Endometrial microvascular endothelial cells (primary cell): ENCODE data around the gene CYP26A1. TPM values are rescaled to one million over a fixed set of nuclear protein-coding genes. Genes with fewer than 3 reads are reported as not detected.

Source experiments
- in situ Hi-C: cut with HindIII; loops from 2 replicates; pipeline ENCODE4 v1.10.0; 2017; ENCODE audit warnings: low sequenced_read_pairs, low pct_unique_long_range_greater_than_20kb; ENCODE audit errors: inconsistent ontology term
- total RNA-seq: library from RNA; depleted of rRNA; stranded (reverse); fragments of >200 nt; gene quantifications from one replicate; pipeline ENCODE4 v1.2.3, GENCODE V29; 2015; ENCODE audit errors: inconsistent ontology term

CYP26A1 gene
- total RNA-seq, 1 donor from 2014 or later = 0.46 TPM

- in situ Hi-C loops = no loop called here
Observed at GRCh38 chr10:93063977-93064660, 9.6 kb upstream of the CYP26A1 start.

- in situ Hi-C loops = no loop called here
Observed at GRCh38 chr10:93064874-93065660, 8.6 kb upstream of the CYP26A1 start.

- in situ Hi-C loops = no loop called here
Observed at GRCh38 chr10:93065675-93066543, 7.8 kb upstream of the CYP26A1 start.

- in situ Hi-C loops = no loop called here
Observed at GRCh38 chr10:93066544-93066913, 7.2 kb upstream of the CYP26A1 start.

- in situ Hi-C loops = no loop called here
Observed at GRCh38 chr10:93067443-93068365, 6.0 kb upstream of the CYP26A1 start.

- in situ Hi-C loops = no loop called here
Observed at GRCh38 chr10:93068411-93069244, 5.1 kb upstream of the CYP26A1 start.

GRCh38 chr10:93069245-93069561 lies 4.5 kb upstream of the CYP26A1 start:
- in situ Hi-C loops = no loop called here

- in situ Hi-C loops = no loop called here
Observed at GRCh38 chr10:93070378-93071176, 3.1 kb upstream of the CYP26A1 start.

GRCh38 chr10:93071177-93071472 lies 2.6 kb upstream of the CYP26A1 start:
- in situ Hi-C loops = no loop called here

GRCh38 chr10:93071674-93072224 lies 1.9 kb upstream of the CYP26A1 start:
- in situ Hi-C loops = no loop called here

- in situ Hi-C loops = no loop called here
Observed at GRCh38 chr10:93072225-93072712, 1.4 kb upstream of the CYP26A1 start.

- in situ Hi-C loops = no loop called here
Observed at GRCh38 chr10:93072713-93073538, 767 bp upstream of the CYP26A1 start.

- in situ Hi-C loops = no loop called here
Observed at GRCh38 chr10:93074147-93074596, 479 bp downstream of the CYP26A1 start.

- in situ Hi-C loops = no loop called here
Observed at GRCh38 chr10:93074597-93075368, 1.1 kb downstream of the CYP26A1 start.
